Parathyroid adenoma (tissue), 2 donors: ENCODE measurements around the gene GNB1L.

ENCODE experiments used
- H2AFZ ChIP-seq: fragments of 300-600 bp; sonication (generic); one replicate; pipeline ENCODE4 v1.7.0; 2017; ENCODE audit warnings: antibody characterized with exemption, mild to moderate bottlenecking
- H3K27ac ChIP-seq: fragments of 300-600 bp; sonication (generic); one replicate; pipeline ENCODE4 v1.7.0; 2017
- H3K27me3 ChIP-seq: fragments of 300-600 bp; sonication (generic); one replicate; pipeline ENCODE4 v1.7.0; 2017; ENCODE audit warnings: low read length; ENCODE audit not compliant: control insufficient read depth, insufficient read depth
- H3K36me3 ChIP-seq: fragments of 300-600 bp; sonication (generic); one replicate; pipeline ENCODE4 v1.7.0; 2017; ENCODE audit warnings: low read length; ENCODE audit not compliant: control insufficient read depth, insufficient read depth
- H3K4me1 ChIP-seq: fragments of 300-600 bp; sonication (generic); one replicate; pipeline ENCODE4 v1.7.0; 2017; ENCODE audit warnings: control low read depth
- H3K4me2 ChIP-seq: fragments of 300-600 bp; sonication (generic); one replicate; pipeline ENCODE4 v1.7.0; 2017; ENCODE audit warnings: low read length
- H3K4me3 ChIP-seq: fragments of 300-600 bp; sonication (generic); one replicate; pipeline ENCODE4 v1.7.0; 2017; ENCODE audit warnings: low read depth, low read length
- H3K79me2 ChIP-seq: fragments of 300-600 bp; sonication (generic); one replicate; pipeline ENCODE4 v1.7.0; 2017; ENCODE audit warnings: control low read depth
- H3K9ac ChIP-seq: fragments of 300-600 bp; sonication (generic); one replicate; pipeline ENCODE4 v1.7.0; 2017; ENCODE audit warnings: mild to moderate bottlenecking
- H3K9me3 ChIP-seq: fragments of 300-600 bp; sonication (generic); one replicate; pipeline ENCODE4 v1.7.0; 2017; ENCODE audit warnings: low read length; ENCODE audit not compliant: control insufficient read depth
- TF ChIP-seq, protein P1 (sequence below): fragments of 300-600 bp; sonication (generic); IDR thresholded peaks from one replicate; pipeline ENCODE4 v1.7.0; 2017; ENCODE audit warnings: antibody characterized with exemption, mild to moderate bottlenecking
- donor health status: primary hyperparathyroidism.

Gene GNB1L

DNA sequence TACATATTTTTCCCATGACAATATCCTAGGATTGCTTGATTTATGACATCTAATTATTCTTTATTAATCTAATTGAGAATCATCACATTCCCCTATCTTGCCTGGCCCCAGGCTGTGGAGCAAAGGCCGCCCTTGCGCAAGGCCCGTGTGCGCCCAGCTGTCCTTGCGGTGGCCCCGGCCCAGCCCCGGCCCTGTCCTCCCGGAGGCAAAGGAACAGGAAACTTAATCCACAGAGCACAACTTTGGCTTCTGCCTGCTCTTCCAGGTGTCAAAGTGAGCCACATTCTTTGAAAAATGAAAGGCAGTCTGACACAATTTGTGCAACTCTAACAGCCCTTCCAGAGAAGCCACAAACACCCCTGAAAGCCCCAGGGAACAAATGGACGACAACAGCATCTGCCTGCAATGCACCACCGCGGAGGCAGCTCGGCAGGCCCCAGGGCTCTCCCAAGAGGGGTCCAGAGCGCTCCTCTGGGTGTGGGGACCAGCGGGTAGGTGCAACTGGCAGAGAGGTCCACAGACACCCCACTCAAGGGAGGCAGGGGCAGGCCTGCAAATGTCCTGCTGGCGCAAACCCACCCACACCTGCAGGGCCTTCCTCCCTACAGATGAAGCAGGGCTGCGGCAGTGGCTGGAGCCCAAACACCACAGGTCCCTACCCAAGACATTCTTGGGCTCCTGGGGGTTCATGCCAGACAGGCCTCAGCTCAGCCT, 30.3 kb downstream of the GNB1L start:
- Histone ChIP-seq H3K79me2 (no peaks in the 10 kb centered on the region), H3K9me3 (no peaks in the 10 kb centered on the region), H3K4me1 (no peaks in the 10 kb centered on the region), H2AFZ (no peak overlapping the region), H3K36me3 (no peaks in the 10 kb centered on the region), H3K4me2 (no peak overlapping the region), H3K9ac (no peak overlapping the region), H3K27ac (no peak overlapping the region), H3K27me3 (no peaks in the 10 kb centered on the region), H3K4me3 (no peak overlapping the region)
- TF ChIP-seq, protein P1, sequence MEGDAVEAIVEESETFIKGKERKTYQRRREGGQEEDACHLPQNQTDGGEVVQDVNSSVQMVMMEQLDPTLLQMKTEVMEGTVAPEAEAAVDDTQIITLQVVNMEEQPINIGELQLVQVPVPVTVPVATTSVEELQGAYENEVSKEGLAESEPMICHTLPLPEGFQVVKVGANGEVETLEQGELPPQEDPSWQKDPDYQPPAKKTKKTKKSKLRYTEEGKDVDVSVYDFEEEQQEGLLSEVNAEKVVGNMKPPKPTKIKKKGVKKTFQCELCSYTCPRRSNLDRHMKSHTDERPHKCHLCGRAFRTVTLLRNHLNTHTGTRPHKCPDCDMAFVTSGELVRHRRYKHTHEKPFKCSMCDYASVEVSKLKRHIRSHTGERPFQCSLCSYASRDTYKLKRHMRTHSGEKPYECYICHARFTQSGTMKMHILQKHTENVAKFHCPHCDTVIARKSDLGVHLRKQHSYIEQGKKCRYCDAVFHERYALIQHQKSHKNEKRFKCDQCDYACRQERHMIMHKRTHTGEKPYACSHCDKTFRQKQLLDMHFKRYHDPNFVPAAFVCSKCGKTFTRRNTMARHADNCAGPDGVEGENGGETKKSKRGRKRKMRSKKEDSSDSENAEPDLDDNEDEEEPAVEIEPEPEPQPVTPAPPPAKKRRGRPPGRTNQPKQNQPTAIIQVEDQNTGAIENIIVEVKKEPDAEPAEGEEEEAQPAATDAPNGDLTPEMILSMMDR: no peak

DNA sequence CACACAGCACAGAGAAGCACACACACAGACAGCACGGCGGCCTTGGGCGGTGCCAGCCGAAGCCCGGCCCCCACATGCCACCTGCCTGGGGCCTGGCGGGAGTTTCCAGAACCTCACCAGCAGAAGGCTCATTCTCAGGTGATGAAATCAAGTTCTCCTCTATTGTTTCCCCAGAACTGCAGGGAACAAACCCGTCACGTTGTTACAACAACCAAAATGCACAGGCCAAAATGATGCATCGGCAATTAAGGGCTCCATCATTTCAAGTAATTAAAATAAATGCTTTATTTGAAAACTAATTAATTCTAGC, 30.8 kb downstream of the GNB1L start:
- no peak overlapping the region for H3K9ac ChIP-seq
- no peak overlapping the region for H2AFZ ChIP-seq
- H3K27ac ChIP-seq: no peak overlapping the region
- no peaks in the 10 kb centered on the region for H3K79me2 ChIP-seq
- no peaks in the 10 kb centered on the region for H3K9me3 ChIP-seq
- TF ChIP-seq, protein P1: no peak
- H3K4me1 ChIP-seq: no peaks in the 10 kb centered on the region
- no peaks in the 10 kb centered on the region for H3K36me3 ChIP-seq
- H3K27me3 ChIP-seq: no peaks in the 10 kb centered on the region
- no peak overlapping the region for H3K4me3 ChIP-seq
- no peak overlapping the region for H3K4me2 ChIP-seq

DNA sequence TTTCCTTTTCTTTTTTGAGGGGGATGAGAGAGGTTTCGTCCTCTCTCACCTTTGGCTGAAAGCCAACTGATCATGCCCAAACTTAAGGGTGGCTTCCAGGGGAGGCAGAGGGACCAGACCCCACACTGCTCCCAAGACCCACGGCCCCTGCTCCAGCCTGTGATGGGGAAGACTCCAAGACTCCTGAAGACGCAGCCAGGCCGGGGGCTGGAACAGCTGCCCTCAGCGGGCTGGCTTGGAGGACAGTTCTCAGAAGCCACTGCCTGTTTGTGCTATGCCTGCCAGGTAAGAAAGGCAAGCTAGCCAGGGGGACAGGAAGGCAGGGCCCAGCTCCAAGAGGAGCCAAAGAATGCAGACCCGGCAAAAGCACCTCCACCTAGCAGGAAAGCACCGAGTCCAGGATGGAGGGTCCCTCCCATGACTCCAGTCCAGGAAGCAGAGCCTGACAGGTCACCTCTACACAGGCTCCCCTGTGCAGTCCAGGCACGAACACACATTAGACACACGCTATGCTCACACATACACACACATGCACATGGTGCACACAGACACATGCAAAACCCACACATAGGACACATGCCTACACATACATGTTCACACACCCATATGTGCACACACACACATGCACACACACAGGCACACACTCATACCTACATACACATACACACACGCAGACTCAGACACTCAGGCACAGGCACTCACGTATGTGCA, 31.3 kb downstream of the GNB1L start:
- no peaks in the 10 kb centered on the region for H3K27me3 ChIP-seq
- no peak overlapping the region for H3K4me2 ChIP-seq
- H3K79me2 ChIP-seq: no peaks in the 10 kb centered on the region
- no peak overlapping the region for H3K9ac ChIP-seq
- TF ChIP-seq, protein P1: no peak
- no peaks in the 10 kb centered on the region for H3K9me3 ChIP-seq
- H3K4me1 ChIP-seq: no peaks in the 10 kb centered on the region
- no peak overlapping the region for H2AFZ ChIP-seq
- H3K4me3 ChIP-seq: no peak overlapping the region
- H3K27ac ChIP-seq: no peak overlapping the region
- no peaks in the 10 kb centered on the region for H3K36me3 ChIP-seq

DNA sequence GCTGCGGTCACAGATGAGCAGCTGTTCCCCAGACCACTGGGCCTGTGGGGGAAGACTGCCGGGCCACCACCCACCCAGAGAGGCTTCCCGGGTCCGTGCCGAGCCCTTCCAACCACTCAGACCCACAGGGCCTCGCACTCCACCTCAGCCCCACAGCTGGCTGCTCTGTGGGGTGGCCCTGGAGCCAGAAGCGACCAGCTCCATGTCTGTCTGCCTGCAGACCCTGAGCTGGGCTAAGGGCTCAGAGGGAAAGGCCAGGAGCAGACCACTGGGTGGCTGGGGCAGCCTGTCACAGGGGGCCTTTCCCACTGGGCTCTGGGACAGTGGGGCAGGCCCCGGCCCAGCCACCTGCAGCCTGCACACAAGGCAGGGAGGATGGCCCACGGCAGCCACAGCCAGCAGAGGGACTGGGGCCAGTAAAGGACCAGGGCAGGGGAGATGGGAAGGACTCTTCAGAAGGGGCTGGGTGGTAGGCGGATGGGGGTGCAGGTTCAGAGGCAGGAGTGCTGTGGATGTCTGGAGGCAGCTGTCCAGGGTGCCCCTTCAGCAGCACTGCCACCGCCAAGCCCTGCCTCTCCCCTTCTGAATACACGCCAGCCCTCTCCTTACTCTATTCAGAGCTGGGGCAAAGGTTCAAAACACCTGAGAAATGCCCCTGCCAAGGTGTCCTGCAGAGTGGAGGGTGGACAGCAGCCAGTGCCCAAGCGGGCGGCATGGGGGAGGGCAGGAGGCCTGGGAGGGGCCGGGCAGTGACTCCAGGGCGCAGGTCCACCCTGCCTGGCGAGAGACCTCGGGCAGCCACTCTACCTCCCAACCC, 32.2 kb downstream of the GNB1L start:
- no peak overlapping the region for H3K27ac ChIP-seq
- H3K79me2 ChIP-seq: no peaks in the 10 kb centered on the region
- H2AFZ ChIP-seq: no peak overlapping the region
- H3K36me3 ChIP-seq: no peaks in the 10 kb centered on the region
- no peak overlapping the region for H3K4me3 ChIP-seq
- no peaks in the 10 kb centered on the region for H3K9me3 ChIP-seq
- TF ChIP-seq, protein P1: no peak
- no peak overlapping the region for H3K4me2 ChIP-seq
- no peaks in the 10 kb centered on the region for H3K4me1 ChIP-seq
- H3K27me3 ChIP-seq: no peaks in the 10 kb centered on the region
- H3K9ac ChIP-seq: no peak overlapping the region
